K562 (cell line): ENCODE measurements around the gene TADA2A. TPM values are rescaled to one million over a fixed set of nuclear protein-coding genes. Genes with fewer than 3 reads are reported as not detected.

Experiments used
- ATAC-seq: fragments of 200-7000 bp; cut with Tn5 transposase; 3 replicates; pipeline ENCODE4 v1.9.1; 2020; ENCODE audit warnings: moderate library complexity
- BruUV-seq: library from RNA; stranded (reverse); fragments of 400-500 nt; replicated peaks from 2 replicates; lab custom pipeline; 2021; lab: Mats Ljungman, UMichigan
- CTCF ChIA-PET: fragments of 300-600 bp; formaldehyde crosslinking; extraction: SDS; loops from one replicate; lab custom pipeline; 2021; ENCODE audit warnings: low intra/inter-chr PET ratio; lab: Yijun Ruan, JAX
- POLR2A ChIA-PET: fragments of 300-600, 350-650 bp; sonication (Branson Sonifier 250); formaldehyde crosslinking; extraction: SDS; loops from one replicate; lab custom pipeline; 2021; ENCODE audit warnings: antibody characterized with exemption, inconsistent platforms; lab: Yijun Ruan, JAX
- DNase-seq, 4 experiments: peaks; one replicate each; pipeline versions ENCODE4 v3.0.0 to v3.0.0-alpha.2; 2011 to 2018; ENCODE audit warnings: low spot score in 3 of 4, mixed read lengths in 3 of 4; ENCODE audit errors: extremely low read depth in 1 of 4
- FAIRE-seq: peaks from 2 replicates; lab custom pipeline; 2011; peaks lifted over from hg19 to GRCh38; lab: Jason Lieb, UNC
- H2AFZ ChIP-seq: 2 replicates; pipeline ENCODE4 v1.6.0; 2011; ENCODE audit warnings: low read depth, low read length, control low read depth, inconsistent platforms
- H3K27ac ChIP-seq: fragments of 200-600 bp; 3 replicates; pipeline ENCODE4 v1.8.0; 2011; ENCODE audit warnings: low read depth, mild to moderate bottlenecking, control low read depth, inconsistent platforms, low read length, moderate library complexity, mixed read lengths; ENCODE audit errors: extremely low read depth
- H3K27me3 ChIP-seq, 2 experiments: fragments of 300-600 bp in 1 of 2; 2 replicates in 1 of 2; 3 replicates in 1 of 2; pipeline versions ENCODE4 v1.6.0 to v1.8.0; 2011; ENCODE audit warnings: inconsistent platforms in 2 of 2, low read length in 2 of 2, mild to moderate bottlenecking in 1 of 2, mixed read lengths in 1 of 2, moderate library complexity in 1 of 2; ENCODE audit not compliant: control insufficient read depth in 2 of 2, insufficient read depth in 2 of 2
- H3K36me3 ChIP-seq: fragments of 300-600 bp; 3 replicates; pipeline ENCODE4 v1.8.0; 2011; ENCODE audit warnings: mild to moderate bottlenecking, low read length, inconsistent platforms; ENCODE audit not compliant: control insufficient read depth, insufficient read depth
- H3K4me1 ChIP-seq, 2 experiments: fragments of 200-600 bp in 1 of 2; replicated peaks in 1 of 2; 2 replicates in 1 of 2; 3 replicates in 1 of 2; pipeline versions ENCODE4 v1.5.1 to v1.8.0; 2011; ENCODE audit warnings: inconsistent platforms in 2 of 2, low read length in 2 of 2, mild to moderate bottlenecking in 1 of 2, mixed read lengths in 1 of 2, moderate library complexity in 1 of 2; ENCODE audit not compliant: control insufficient read depth in 2 of 2, insufficient read depth in 2 of 2
- H3K4me2 ChIP-seq: 2 replicates; pipeline ENCODE4 v1.6.1; 2011; ENCODE audit warnings: low read length, control low read depth, inconsistent platforms, mixed read lengths; ENCODE audit not compliant: insufficient read depth
- H3K4me3 ChIP-seq: fragments of 200-600 bp; sonication (generic), shearing (Covaris generic); 2 replicates; pipeline ENCODE4 v1.5.1; 2016; ENCODE audit warnings: control low read depth, inconsistent platforms
- H3K79me2 ChIP-seq: fragments of 200-600 bp; 3 replicates; pipeline ENCODE4 v1.8.0; 2011; ENCODE audit warnings: low read length, inconsistent platforms; ENCODE audit not compliant: control insufficient read depth, insufficient read depth
- H3K9ac ChIP-seq, 2 experiments: 2 replicates each; pipeline versions ENCODE4 v1.6.0 to v1.6.1; 2011; ENCODE audit warnings: low read depth in 2 of 2, low read length in 2 of 2, control low read depth in 1 of 2, inconsistent platforms in 1 of 2, mild to moderate bottlenecking in 1 of 2, mixed read lengths in 1 of 2; ENCODE audit not compliant: insufficient read depth in 1 of 2
- H3K9me1 ChIP-seq: one replicate; pipeline ENCODE4 v1.6.0; 2011; ENCODE audit warnings: inconsistent platforms, mild to moderate bottlenecking, low read length, moderate library complexity; ENCODE audit not compliant: control insufficient read depth, insufficient read depth
- H3K9me3 ChIP-seq: replicated peaks from 2 replicates; pipeline ENCODE4 v1.5.1; 2011; ENCODE audit warnings: low read depth, low read length, inconsistent platforms; ENCODE audit not compliant: control insufficient read depth, insufficient read depth
- H4K20me1 ChIP-seq: replicated peaks from 2 replicates; pipeline ENCODE4 v1.6.1; 2011; ENCODE audit warnings: low read length, inconsistent platforms, mixed read lengths; ENCODE audit not compliant: control insufficient read depth, insufficient read depth
- ARHGAP35 ChIP-seq: fragments of 450-650 bp; IDR thresholded peaks from 2 replicates; pipeline ENCODE4 v1.6.1; 2018; ENCODE audit not compliant: partially characterized antibody
- BMI1 ChIP-seq: fragments of 150-350 bp; IDR thresholded peaks from 2 replicates; pipeline ENCODE4 v1.6.1; 2014; ENCODE audit warnings: low read length
- CAMTA2 ChIP-seq: fragments of 250-450 bp; sonication (Bioruptor Pico); conservative IDR thresholded peaks from 2 replicates; pipeline ENCODE4 v1.5.1; 2022
- CTBP1 ChIP-seq: fragments of 450-650 bp; IDR thresholded peaks from 2 replicates; pipeline ENCODE4 v1.6.1; 2016; ENCODE audit warnings: borderline replicate concordance
- KLF10 ChIP-seq: fragments of 250-450 bp; sonication (Bioruptor Pico); IDR thresholded peaks from 2 replicates; pipeline ENCODE4 v1.6.1; 2021; ENCODE audit warnings: matching md5 sums
- MAZ ChIP-seq, 2 experiments: fragments of 450-650 bp in 1 of 2; sonication (generic) in 1 of 2; formaldehyde crosslinking; IDR thresholded peaks in 1 of 2; conservative IDR thresholded peaks in 1 of 2; 2 replicates each; pipeline versions ENCODE4 v1.4.0 to v1.5.0; 2020; ENCODE audit warnings: mild to moderate bottlenecking in 1 of 2, missing genetic modification reagents in 1 of 2
- NONO ChIP-seq, 2 experiments: fragments of 200-400 bp in 1 of 2; fragments of 450-650 bp in 1 of 2; formaldehyde crosslinking in 1 of 2; IDR thresholded peaks; 2 replicates each; pipeline ENCODE4 v1.6.1; 2017; ENCODE audit warnings: low read depth in 2 of 2, mild to moderate bottlenecking in 2 of 2, moderate library complexity in 2 of 2, low read length in 1 of 2
- NRF1 ChIP-seq, 2 experiments: fragments of 450-650 bp; IDR thresholded peaks in 1 of 2; conservative IDR thresholded peaks in 1 of 2; 2 replicates each; pipeline ENCODE4 v1.6.1; 2014; ENCODE audit warnings: mild to moderate bottlenecking in 2 of 2
- PHTF2 ChIP-seq: fragments of 250-450 bp; sonication (Bioruptor Pico); IDR thresholded peaks from 2 replicates; pipeline ENCODE4 v1.5.0; 2021; ENCODE audit warnings: mild to moderate bottlenecking
- PKNOX1 ChIP-seq: fragments of 450-650 bp; IDR thresholded peaks from 2 replicates; pipeline ENCODE4 v1.6.1; 2016
- PRPF4 ChIP-seq: fragments of 200-400 bp; formaldehyde crosslinking; IDR thresholded peaks from one replicate; pipeline ENCODE4 v1.6.1; 2017; ENCODE audit warnings: low read length, low read depth, mild to moderate bottlenecking; ENCODE audit not compliant: insufficient read depth, poor library complexity, severe bottlenecking
- ZC3H4 ChIP-seq: sonication (generic); formaldehyde crosslinking; IDR thresholded peaks from 2 replicates; pipeline ENCODE4 v1.9.0; 2021; ENCODE audit warnings: missing genetic modification reagents, borderline replicate concordance
- ZNF12 ChIP-seq: sonication (generic); formaldehyde crosslinking; IDR thresholded peaks from 2 replicates; pipeline ENCODE4 v1.4.0; 2020; ENCODE audit warnings: mild to moderate bottlenecking, missing genetic modification reagents
- ZNF121 ChIP-seq: sonication (generic); formaldehyde crosslinking; conservative IDR thresholded peaks from 2 replicates; pipeline ENCODE4 v1.8.0; 2022; ENCODE audit warnings: missing genetic modification reagents
- ZNF511 ChIP-seq: sonication (generic); formaldehyde crosslinking; IDR thresholded peaks from 2 replicates; pipeline ENCODE4 v1.8.0; 2022; ENCODE audit warnings: mild to moderate bottlenecking, missing genetic modification reagents
- WGBS: fragments of 100-300 bp; shearing (Covaris generic); methylation state at CpG from one replicate; pipeline ENCODE4 v1.1.6; 2016; ENCODE audit warnings: low coverage, mixed read lengths; ENCODE audit not compliant: insufficient coverage; ENCODE audit errors: missing lambda C conversion rate; 5-methylcytosine and 5-hydroxymethylcytosine counted together
- in situ Hi-C: fragments of 300-500 bp; cut with MboI; formaldehyde crosslinking; loops from 4 replicates; pipeline ENCODE4 v1.15.0; 2018; ENCODE audit warnings: inconsistent platforms, mixed read lengths
- intact Hi-C: fragments of 100-400 bp; cut with micrococcal nuclease; formaldehyde crosslinking; loops from 2 replicates; pipeline ENCODE4 v1.14.2; 2022
- polyA plus RNA-seq, 8 experiments: library from polyadenylated mRNA; depleted of rRNA in 4 of 8; stranded (reverse) in 5 of 8; unstranded in 3 of 8; fragments of >200 nt; fragmentation: Nextera tagmentation in 2 of 8; fragmentation: Illumina TruSeq in 1 of 8; extraction: Ambion mirVana in 2 of 8; extraction: Trizol in 1 of 8; gene quantifications; 2 replicates each; pipeline versions ENCODE4 v1.2.1 to v1.2.3, GENCODE V29; 2011 to 2014; ENCODE audit warnings: inconsistent platforms in 1 of 8, missing spikeins in 1 of 8
- total RNA-seq, 7 experiments: library from RNA; depleted of rRNA in 6 of 7; stranded (reverse); fragments of >200 nt in 6 of 7; fragmentation: Illumina TruSeq in 2 of 7; extraction: Trizol in 2 of 7; gene quantifications; 2 replicates each; pipeline versions ENCODE4 v1.2.1 to v1.2.3, GENCODE V29; 2011 to 2021; ENCODE audit warnings: low replicate concordance in 1 of 7
- TF ChIP-seq, protein P1 (sequence below): IDR thresholded peaks from 2 replicates; pipeline ENCODE4 v1.6.1; 2014; ENCODE audit warnings: antibody characterized with exemption
- TF ChIP-seq, protein P2 (sequence below): fragments of 450-650 bp; formaldehyde crosslinking; IDR thresholded peaks from 2 replicates; pipeline ENCODE4 v1.4.0; 2020; ENCODE audit warnings: mild to moderate bottlenecking, moderate library complexity

The TADA2A gene
- total and polyA plus RNA-seq, 9 of the 15 experiments (the other 6 are each of a cell fraction or from before 2014, with no cell fraction given), result 13.8 to 37.7 (median 25.0) TPM

GRCh38 chr17:37405955-37406634, 591 bp upstream of the TADA2A start:
- no peaks in the 10 kb centered on the region for H3K9me1 ChIP-seq
- peak; percentile 49 for ATAC-seq
- FAIRE-seq, result no peak
- peaks cover 20% of the 10 kb centered on the region for H3K36me3 ChIP-seq
- POLR2A ChIA-PET, result interaction anchor here (0.5 to 1.0 kb wide), 4 partner anchors 24 to 978 kb away, joined by 3 read pairs; no protein-coding TSS in a partner anchor
- no peaks in the 10 kb centered on the region for H3K27me3 ChIP-seq
- TSS peak; percentile 78 for BruUV-seq
- peak overlapping the region; percentile 82 for H3K27ac ChIP-seq
- H4K20me1 ChIP-seq, result no peaks in the 10 kb centered on the region
- peak overlapping the region; percentile 97 for H2AFZ ChIP-seq
- peak overlapping the region; percentile 98 to 99 for H3K9ac ChIP-seq
- CTCF ChIA-PET, result interaction anchor here (0.6 kb wide), 1 partner anchor 35 kb away, joined by 3 read pairs; no protein-coding TSS in a partner anchor
- H3K4me2 ChIP-seq, result peak overlapping the region; percentile 89
- in situ Hi-C loops, result no loop called here
- peaks cover 44% of the 10 kb centered on the region for H3K79me2 ChIP-seq
- 0% methylated on average over 21 of the region's 21 CpGs for WGBS
- no peak for DNase-seq
- H3K4me1 ChIP-seq, result peaks cover 15% of the 10 kb centered on the region in 2 experiments; a peak in 3 of 5 replicates
- no peaks in the 10 kb centered on the region for H3K9me3 ChIP-seq
- intact Hi-C loops, result loop anchor here (5.0 kb wide), 1 partner anchor 81 kb away; the partner anchor contains the start of gene DUSP14
- H3K4me3 ChIP-seq, result peak overlapping the region; percentile 84
- TF ChIP-seq PKNOX1 (0 out of 2 replicates have a peak, but pooled peaks have one; percentile 4), CTBP1 (peak; percentile 73; the same call in 1 of the 2 replicates), ZNF511 (no peak), MAZ (CRISPR knock-in tag; conservative IDR thresholded peaks at IDR 0.05 in 1 of 2, IDR thresholded peaks at IDR 0.05 in 1 of 2) (no peak), KLF10 (CRISPR knock-in tag) (no peak), PHTF2 (no peak; the same call in 1 of the 2 replicates), BMI1 (no peak), ARHGAP35 (no peak), ZNF121 (no peak), PRPF4 (no peak), CAMTA2 (CRISPR knock-in tag) (no peak), NRF1 (conservative IDR thresholded peaks at IDR 0.05 in 1 of 2, IDR thresholded peaks at IDR 0.05 in 1 of 2) (peak in 1 of 2 experiments; percentile 27; a peak in 1 of 4 replicates), ZC3H4 (peak; percentile 71; the same call in 1 of the 2 replicates), NONO (IDR thresholded peaks at IDR 0.05; ENCODE audit: low read depth in 2 of 2, low read length in 1 of 2) (no peak), ZNF12 (CRISPR knock-in tag) (no peak)
- TF ChIP-seq, protein P1, sequence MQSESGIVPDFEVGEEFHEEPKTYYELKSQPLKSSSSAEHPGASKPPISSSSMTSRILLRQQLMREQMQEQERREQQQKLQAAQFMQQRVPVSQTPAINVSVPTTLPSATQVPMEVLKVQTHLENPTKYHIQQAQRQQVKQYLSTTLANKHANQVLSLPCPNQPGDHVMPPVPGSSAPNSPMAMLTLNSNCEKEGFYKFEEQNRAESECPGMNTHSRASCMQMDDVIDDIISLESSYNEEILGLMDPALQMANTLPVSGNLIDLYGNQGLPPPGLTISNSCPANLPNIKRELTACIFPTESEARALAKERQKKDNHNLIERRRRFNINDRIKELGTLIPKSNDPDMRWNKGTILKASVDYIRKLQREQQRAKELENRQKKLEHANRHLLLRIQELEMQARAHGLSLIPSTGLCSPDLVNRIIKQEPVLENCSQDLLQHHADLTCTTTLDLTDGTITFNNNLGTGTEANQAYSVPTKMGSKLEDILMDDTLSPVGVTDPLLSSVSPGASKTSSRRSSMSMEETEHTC, result no peak
- TF ChIP-seq, protein P2, sequence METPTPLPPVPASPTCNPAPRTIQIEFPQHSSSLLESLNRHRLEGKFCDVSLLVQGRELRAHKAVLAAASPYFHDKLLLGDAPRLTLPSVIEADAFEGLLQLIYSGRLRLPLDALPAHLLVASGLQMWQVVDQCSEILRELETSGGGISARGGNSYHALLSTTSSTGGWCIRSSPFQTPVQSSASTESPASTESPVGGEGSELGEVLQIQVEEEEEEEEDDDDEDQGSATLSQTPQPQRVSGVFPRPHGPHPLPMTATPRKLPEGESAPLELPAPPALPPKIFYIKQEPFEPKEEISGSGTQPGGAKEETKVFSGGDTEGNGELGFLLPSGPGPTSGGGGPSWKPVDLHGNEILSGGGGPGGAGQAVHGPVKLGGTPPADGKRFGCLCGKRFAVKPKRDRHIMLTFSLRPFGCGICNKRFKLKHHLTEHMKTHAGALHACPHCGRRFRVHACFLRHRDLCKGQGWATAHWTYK, result no peak
